GM20431 (cell line): ENCODE data around the gene RNU7-1.

Source experiments
- in situ Hi-C: fragments of 300-500 bp; cut with MseI, MboI; formaldehyde crosslinking; loops from one replicate; pipeline ENCODE4 v1.15.0; 2020; ENCODE audit warnings: low sequenced_read_pairs; ENCODE audit not compliant: unreplicated experiment

RNU7-1 gene

GRCh38 chr12:6952121-6952862 lies 8.7 kb downstream of the RNU7-1 start:
- in situ Hi-C loops, result no loop called here

- in situ Hi-C loops, result no loop called here
These were observed 9.3 kb downstream of the RNU7-1 start for GRCh38 chr12:6952863-6953441.

- in situ Hi-C loops, result no loop called here
These were observed 10.1 kb downstream of the RNU7-1 start for GRCh38 chr12:6953442-6954315.

DNA sequence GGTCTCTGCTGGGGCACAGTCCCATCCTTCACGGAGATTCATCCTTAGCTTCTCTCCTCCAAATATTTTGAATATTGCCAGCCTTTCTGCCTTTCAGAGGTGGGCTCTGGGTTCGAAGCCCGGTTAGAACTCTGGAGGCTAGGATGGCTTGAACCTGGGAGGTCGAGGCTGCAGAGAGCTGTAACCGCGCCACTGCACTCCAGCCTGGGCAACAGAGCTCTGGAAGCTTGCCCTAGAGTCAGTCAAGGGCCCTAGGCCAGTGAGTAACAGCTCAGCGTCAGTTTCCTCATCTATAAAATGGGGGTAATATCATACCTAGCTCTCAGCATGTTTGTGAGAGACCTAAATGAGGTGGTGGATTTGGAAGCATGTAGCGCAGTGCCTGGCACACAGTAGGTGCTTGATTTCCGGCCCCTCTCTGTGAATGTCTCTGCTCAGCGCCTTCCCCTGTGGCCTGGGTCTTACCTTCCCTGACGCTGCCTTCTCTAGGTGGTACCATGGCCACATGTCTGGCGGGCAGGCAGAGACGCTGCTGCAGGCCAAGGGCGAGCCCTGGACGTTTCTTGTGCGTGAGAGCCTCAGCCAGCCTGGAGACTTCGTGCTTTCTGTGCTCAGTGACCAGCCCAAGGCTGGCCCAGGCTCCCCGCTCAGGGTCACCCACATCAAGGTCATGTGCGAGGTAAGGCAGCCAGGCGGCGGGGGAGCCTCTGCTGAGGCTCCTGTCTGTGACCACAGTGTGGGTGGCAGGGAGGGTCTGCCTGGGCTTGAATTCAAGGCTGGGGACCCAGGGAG lies 10.9 kb downstream of the RNU7-1 start:
- in situ Hi-C loops, result no loop called here

GRCh38 chr12:6955108-6956020 lies 11.7 kb downstream of the RNU7-1 start:
- in situ Hi-C loops, result no loop called here

DNA sequence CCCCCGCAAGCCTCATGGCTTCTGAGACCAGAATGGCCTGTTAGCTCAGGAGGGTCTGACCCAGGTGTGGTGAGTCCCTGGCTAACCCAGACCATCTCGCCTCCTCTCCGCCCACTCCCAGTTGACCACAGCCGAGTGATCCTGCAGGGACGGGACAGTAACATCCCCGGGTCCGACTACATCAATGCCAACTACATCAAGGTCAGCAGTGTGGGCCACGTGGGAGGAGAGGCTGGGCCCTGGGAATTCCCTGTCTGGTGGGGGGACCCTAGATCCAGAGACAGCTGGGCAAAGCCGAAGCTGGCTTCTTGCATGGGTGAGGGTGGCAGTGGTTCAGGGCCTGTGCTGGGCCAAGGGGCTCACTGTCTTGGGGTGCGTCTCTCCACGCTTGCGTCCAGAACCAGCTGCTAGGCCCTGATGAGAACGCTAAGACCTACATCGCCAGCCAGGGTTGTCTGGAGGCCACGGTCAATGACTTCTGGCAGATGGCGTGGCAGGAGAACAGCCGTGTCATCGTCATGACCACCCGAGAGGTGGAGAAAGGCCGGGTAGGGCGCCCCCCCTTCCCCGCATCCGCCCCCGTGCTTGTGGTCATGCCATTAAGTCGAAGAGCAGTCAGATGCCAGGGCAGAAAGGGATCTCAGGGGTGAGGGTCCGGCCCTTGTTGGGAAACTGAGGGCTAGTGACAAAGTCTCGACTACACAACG lies 12.6 kb downstream of the RNU7-1 start:
- in situ Hi-C loops, result no loop called here

DNA sequence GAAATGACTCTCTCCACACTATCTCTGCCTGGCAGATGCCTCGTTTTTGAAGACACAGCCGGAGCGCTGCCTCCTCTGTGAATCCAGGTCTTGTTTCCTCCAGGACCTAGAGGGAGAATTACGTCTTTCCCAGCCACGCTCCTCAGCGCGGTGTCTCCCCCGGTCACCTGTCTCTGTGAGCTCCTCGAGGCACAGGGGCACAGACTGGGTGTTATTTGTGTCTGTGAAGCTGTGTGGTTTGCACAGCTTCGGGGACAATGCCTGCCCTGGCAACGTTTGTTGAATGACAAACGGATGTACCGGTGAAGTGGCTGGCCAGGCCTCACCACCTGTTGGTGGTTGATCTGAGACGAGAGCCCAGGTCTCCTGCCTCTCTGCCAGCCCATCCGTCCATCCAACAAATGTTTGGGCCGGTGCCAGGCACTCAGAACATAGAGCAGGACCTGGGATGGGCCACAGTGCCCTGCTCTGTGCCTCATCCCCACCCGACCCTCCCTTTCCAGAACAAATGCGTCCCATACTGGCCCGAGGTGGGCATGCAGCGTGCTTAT lies 13.6 kb downstream of the RNU7-1 start:
- in situ Hi-C loops, result no loop called here

GRCh38 chr12:6957741-6958608 lies 14.4 kb downstream of the RNU7-1 start:
- in situ Hi-C loops, result no loop called here

GRCh38 chr12:6958609-6959057 lies 15.0 kb downstream of the RNU7-1 start:
- in situ Hi-C loops, result no loop called here

DNA sequence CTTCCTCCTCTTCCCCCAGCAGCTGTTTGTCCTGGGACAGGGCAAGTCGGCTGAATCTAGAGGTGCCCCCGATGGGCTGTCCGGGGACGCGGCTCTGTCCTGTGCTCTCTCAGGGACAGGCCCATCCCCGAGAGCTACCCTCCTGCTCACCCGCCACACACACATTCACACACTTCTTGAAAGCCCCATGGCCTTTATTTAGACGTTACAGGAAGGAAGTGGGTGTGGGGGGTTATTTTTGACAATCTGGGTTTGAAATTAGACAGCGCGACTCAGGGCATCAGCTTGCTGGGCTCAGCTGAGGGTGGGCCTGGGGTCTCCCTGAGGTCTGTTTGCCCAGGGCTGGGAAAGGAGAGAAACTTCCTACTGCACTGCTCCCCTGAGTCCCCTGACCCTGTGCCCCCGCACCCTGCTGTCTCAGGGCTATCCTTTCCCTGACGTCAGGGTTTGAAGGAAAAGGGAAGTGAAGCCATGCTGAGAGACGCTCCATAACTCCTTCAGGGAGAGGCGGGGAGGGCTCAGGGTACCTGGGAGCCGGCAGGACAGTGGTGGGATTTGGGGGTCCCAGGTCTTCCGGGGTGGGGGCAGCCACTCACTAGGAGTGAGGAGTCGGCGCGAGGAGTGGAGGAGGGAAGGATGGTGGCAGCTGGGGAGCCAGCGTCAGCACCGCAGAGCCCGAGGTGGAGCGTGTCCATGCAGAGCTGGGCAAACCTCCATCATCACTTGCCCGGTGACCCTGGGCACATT lies 15.6 kb downstream of the RNU7-1 start:
- in situ Hi-C loops, result no loop called here

GRCh38 chr12:6959805-6960592 lies 16.4 kb downstream of the RNU7-1 start:
- in situ Hi-C loops, result no loop called here

DNA sequence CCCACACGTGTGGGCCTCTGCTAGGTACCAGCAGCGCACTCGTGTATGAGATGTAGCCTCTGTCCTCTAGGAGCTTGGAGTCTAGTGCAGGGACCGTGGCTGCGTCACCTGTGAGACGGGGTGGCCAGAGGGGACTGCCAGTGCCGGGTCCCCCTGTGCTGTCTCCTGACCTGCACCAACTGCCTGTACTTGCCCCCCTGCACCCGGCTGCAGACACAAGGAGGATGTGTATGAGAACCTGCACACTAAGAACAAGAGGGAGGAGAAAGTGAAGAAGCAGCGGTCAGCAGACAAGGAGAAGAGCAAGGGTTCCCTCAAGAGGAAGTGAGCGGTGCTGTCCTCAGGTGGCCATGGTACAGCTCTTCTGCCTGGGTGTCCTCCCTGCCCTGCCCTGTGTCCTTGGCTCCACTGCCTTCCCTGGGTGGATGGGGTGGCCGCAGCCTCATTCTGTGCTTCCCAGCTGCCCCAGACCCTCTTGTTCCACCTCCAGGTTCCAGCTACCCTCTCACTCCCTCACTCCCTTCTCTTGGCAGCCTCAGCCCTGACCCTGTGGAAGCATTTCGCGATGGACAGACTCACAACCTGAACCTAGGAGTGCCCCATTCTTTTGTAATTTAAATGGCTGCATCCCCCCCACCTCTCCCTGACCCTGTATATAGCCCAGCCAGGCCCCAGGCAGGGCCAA lies 17.1 kb downstream of the RNU7-1 start:
- in situ Hi-C loops, result no loop called here

- in situ Hi-C loops, result no loop called here
These were observed 17.7 kb downstream of the RNU7-1 start for GRCh38 chr12:6961278-6961694.

DNA sequence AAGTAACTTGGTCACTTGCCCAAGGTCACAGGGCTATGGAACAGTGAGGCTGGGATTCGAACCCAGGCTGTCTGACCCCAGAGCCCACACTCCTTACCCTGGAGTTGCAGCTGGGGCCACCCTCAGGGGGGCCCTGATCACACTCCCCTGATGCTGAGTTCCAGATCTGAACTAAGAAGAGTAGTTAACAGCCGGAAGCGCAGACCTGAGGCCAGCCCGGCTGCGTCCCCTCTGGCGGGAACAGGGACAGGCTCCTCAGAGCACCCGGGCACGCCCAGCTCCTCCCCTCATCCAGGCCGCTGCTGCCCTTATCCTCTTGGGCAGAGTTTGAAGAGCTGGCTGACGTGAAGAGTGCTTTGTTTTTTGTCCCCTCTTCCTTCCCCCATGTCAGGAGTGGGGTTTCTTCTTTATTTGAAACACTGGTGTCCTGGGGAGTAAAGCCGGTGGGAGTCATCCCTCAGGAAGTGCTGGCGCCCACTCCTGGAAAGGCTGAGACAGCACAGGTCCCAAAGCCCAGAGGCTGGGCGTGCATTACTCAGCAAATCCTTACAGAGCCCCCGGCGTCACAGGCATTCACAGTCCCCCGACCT lies 18.2 kb downstream of the RNU7-1 start:
- in situ Hi-C loops, result no loop called here
